SIG-M5 treated with dmso at 0.1 percent for 504 hours (cell line): ENCODE results near the gene SLC51B.
"Not testable (repeated sequence)": the region's sequence is repeated elsewhere in the genome, so short reads cannot be mapped to it uniquely, and the experiment has no call there.

Source experiments
- DNase-seq: peaks from one replicate; lab custom pipeline; 2025; ENCODE audit not compliant: unreplicated experiment; lab: John Stamatoyannopoulos, UW

Gene SLC51B

DNA sequence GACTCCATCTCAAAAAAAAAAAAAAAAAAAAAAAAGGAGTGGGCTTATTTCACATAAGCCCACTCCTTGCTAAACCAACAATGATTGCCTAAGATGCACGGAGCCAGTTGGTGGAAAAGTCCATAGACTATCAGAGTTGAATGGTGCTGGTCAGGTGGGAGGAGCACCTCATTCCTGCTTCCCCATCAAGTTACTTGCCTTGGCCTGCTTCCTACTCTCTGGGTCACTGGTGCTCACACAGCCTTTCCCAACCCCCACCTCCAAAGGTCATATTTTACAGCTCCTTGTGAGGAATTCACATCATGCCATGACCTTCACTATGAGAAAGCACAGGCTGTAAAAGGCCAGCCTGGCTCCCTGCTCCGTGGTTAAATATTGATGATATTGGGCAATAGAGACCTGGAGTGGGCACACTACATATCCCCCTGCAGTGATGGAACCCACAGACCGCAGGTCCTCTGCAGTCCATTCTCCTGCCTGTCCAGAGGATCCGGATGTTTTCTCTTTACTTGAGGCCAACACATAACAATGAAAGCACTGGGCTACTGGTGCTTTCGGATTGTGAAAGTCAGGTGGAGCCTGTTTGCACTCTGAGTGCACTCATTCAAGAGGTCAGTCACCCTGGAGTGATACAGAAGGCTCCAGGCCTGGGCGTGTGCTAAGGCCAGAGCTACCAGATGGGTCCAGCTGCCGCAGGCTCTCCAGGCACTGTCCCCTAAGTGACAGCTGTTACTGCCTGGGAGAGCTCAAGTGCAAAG is at the start of gene SLC51B:
Gene SLC51B, plus strand, starts transcription at position 664 of the 758 bp plus-strand sequence. CDS start 4,618 bp downstream, outside the sequence.
- DNase-seq, result peak; percentile 6

DNA sequence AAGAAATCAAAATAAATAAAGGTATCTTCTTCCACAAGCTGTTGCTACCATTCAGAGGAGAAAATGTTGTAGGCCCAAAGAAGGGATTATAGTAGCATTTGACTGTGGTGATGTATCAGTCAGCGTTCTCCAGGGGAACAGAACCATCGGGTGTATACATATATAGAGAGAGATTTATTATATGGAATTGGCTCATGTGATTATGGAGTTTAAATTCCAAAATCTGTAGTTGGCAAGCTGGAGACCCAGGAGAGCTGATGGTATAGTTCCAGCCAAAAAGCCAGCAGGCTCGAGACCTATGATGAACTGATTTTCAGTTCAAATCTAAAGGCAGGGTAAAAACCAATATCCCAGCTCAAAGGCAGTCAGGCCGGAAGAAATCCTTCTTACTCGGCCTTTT is 48.1 kb upstream of the SLC51B start:
- no peak for DNase-seq

DNA sequence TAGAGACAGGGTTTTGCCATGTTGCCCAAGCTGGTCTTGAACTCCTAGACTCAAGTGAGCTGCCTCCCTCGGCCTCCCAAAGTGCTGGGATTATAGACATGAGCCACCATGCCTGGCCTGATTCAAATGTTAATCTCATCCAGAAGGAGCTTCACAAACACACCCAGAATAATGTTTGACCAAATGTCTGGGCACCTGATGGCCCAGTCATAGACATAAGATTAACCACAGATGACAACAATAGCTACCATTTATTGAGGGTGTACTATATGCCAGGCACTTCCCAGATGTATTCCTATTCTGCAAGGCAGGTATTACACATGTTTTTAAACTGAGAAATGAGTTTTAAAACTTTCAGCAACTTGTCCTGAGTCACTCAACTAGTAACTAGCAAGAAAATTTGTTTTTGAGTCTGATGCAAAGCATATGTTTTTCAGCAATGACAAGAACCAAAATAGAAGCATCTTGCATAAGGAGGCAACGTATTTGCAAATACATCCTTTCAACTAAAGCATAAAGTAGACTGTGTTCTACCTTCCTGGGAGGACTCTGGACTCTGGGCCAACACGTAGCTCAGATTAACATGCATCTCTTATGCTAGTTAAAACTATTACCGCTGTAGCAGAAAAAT is 47.3 kb upstream of the SLC51B start:
- no peak for DNase-seq

DNA sequence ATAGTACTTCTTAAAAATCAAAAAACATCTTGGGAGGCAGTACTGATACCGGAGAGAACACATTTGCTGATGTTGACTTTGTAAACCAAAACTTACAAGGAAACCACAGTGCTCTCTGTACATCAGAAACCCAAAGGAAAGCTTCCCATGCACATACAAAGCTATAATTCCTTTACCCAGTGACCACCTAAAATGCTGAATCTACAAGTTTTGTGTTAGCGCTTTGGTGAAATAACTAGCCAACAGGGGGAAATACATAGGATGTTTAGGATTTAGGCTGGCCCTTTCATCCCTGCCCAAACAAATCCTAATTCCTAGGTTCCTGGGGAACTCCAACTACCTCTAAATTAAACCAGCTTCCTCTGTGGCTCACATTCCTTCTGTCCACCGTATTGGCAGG is 40.2 kb upstream of the SLC51B start:
- DNase-seq, result no peak

DNA sequence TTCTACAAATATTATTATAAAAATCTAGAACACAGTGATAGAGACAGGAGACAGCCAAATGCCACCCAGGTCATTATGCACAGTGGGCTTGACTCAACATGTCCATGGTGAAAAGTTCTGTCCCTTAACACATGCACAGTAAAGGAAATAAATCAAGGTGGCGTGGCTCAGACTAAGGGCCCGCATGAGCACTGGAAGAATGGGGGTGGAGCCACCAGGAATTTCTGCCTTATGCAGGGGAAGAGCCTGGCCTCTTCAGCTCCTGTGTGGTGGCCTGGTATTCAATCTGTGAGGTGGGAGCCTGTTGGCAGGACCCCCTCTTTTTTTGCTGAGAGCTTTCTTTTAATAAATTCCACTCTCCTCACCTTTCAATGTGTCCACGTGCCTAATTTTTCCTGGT is 38.3 kb upstream of the SLC51B start:
- DNase-seq, result no peak

DNA sequence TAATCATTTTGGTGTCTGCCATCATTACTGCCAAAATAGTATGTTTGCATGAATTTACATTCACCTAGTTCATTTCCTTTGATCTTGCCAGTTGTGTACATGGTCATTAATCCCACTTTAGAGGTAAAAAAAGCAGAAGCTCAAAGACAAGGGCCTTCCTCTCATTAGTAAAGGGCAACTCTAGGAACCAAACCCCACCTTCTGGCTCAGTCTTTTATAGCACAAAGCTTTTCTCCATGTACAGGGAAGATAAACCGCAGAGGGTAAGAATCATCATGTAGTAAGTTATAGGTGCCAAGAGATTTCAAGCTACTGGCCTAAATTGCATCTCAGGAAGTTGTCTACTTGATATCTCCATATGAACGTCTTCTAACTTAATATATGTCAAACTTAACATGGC is 36.2 kb upstream of the SLC51B start:
- peak; percentile 45 for DNase-seq

DNA sequence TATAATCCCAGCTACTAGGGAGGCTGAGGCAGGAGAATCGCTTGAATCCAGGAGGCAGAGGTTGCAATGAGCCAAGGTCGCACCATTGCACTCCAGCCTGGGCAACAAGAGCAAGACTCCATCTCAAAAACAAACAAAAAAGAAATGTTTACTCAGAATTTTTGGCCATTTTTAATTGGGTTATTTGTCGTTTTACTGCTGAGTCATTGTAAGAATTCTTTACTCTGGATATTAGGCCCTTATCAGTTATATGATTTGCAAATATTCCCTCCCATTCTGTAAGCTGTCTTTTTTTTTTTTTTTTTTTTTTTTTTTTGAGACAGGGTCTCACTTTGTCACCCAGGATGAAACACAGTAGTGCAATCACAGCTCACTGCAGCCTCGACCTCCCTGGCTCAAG is 34.0 kb upstream of the SLC51B start:
- not testable (repeated sequence) for DNase-seq

DNA sequence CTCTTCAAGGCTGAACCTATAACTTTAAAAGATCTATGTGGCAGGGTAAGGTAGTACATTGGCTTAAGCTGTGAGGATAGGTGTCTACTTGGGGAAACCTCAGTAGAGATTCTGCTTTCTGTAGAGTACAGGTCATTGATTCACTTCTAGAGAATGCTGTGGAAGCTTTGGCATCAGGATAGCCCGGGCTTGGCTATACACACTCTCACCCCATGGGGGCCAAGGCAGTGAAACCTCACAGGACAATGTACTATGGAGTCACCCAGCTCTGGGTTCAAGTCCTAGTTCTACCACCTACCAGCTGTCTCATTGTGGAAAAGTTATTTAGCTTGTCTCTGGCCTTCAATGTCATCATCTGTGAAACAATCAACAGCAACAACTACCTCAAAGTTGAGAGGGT is 24.8 kb upstream of the SLC51B start:
- DNase-seq, result no peak

DNA sequence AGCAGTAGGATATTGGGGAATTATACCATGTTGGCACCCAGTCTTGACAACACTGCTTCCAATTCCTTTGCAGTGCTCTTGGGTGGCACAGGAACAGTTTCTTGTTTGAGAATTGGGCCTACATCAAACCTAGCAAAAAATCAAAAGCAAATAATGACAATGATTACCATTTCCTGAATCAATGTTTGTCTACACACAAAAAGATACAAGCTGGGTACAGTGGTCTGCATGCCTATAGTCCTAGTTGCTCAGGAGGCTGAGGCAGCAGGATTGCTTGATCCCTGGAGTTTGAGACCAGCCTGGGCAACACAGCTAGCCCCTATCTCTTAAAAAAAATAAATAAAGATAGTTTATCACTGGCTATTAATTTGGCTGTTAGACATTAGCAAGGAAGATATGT is 23.7 kb upstream of the SLC51B start:
- no peak for DNase-seq

DNA sequence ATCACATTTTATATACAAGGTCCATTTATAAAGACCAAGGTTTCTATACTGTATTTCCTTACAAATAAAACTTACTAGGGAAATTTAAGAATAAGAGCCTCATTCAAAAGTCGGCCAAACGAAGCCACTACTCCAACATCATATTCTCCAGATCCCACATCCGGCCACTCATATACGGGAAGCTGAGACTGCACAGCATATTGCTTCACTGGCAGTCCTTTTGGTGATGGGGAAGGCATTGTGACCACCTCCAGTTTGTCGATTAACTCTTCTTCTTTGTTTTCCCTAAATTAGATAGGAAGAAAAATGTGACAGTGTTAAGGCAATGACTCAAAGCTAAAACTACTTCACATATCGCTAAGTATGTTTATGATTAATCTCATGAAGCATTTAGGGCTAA is 18.4 kb upstream of the SLC51B start:
- DNase-seq, result no peak

DNA sequence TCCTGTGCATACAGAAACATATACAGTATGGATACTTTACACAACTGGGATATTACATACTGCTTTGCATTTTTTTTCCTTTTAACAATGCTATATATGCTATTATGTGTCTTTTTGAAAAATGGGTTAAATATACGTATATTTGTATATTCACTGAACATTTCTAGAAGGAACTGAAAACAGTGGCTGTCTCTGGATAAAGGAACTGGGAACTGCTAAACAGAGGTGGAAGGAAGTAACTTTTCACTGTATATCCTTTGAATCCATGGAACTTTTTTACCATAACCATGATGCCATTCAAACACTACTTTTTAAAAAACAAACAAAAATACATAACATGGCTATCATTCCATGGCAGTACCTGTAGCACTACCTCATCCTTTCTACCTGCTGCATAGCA is 17.6 kb upstream of the SLC51B start:
- DNase-seq, result peak; percentile 10

DNA sequence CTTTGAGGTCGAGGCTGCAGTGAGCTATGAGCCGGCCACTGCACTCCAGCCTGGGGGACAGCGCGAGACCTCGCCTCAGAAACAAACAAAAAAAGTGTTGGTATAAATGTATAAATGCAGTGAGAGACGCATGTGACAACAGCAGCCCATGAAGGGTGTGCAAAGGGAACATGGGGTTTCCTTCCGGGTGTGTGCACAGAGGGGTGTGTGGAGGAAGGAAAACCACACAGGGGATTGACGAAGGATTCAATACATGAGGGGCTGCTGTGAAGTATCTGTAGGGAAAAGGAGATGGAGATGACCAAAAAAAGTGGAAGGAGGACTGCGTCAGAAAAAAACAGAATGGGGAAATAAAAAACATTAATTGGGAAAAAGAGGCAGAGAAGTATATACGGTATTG is 16.8 kb upstream of the SLC51B start:
- no peak for DNase-seq

DNA sequence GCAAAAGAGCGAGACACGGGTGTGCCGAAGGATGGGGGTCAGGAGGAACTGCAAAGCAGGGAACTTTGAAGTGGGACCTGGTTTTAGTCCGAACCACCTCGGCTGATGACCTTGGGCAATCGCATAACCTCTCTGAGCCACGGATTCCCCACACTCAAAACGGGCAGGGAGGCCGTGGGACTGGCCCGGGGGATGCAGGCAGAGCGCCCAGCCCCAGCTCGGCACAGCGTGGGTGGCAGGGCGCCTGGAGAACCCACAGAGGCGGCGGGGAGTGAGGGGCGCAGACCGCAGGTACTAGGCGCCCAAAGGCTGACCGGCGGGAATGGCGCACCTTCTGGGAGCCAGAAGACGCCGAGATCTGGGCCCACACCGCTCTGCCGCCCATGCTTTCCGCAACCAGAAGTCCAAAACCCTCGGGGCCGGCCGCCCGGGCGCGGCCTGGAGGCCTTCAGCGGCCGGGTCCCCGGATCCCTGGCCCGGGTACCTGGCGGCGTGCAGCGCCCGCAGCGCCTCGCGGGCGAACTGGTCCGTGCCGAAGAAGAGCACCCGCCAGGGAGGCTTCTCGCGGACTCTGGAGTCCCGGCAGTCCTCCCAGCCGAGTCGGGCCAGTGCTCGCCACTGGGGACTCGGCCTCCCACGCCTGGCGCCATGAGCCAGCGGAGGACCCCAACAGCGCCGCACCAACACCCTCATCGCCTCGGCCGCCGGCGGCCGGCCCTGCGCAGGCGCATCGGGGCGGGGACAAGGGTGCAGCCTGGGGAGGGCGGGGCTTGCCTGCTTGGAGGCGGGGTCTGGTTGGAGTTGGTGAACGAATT is 16.1 kb upstream of the SLC51B start, which contains the start of gene MTFMT:
Gene MTFMT, minus strand, starts transcription at position 719 of the 815 bp plus-strand sequence. Its CDS starts 26 bp downstream, at position 693.
- peak; percentile 66 for DNase-seq

DNA sequence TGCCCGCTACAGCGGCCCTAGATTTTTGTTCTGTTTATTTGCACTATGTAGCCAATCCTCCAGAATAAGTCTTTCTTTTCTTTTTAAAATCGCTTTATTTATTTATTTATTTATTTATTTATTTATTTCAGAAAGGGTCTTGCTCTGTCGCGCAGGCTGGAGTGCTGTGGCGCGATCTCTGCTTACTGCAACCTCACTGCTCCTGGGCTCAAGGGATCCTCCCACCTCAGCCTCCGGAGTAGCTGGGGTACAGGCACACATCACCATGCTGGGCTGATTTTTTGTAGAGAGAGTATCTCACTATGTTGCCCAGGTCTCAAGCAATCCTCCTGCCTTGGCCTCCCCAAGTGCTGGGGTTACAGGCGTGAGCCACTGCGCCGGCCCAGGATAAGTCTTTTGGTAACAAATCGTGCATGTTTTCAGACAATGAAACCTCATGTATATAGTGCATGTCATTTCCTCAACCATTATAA is 15.4 kb upstream of the SLC51B start:
- no peak for DNase-seq

DNA sequence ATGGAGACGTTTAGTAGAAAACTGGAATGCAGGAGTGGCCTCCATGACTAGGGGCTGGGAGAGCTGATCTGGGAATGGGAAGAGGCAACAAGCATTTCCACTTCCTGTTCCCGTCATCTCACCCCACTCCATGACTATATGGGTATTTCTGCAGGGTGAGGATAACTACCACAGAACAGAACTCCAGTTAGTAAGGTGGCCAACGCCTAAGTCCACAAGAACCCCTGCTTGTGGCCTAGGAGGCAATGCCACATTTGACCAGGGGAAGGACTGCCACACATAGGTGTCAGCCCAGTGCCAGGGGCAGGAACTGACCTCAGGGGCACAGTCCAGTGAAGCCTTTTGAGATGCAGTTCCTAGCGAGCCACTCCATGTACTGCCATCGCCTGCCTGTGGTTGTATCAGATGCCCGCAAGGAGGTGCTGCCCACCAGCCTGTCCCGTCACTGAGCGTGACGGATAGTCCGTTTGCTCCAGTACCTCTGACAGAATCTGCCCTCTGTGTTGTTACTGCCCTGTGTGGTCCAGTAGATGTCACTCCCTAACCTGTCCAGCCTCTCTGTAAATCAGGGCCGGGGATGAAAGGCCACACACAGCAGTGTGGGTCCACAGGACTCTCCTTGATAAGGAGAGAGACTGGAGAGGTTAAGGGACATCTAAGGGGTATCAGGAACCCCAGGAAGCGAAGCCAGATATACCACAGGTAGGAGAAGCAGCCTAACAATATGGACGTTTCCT is 12.2 kb upstream of the SLC51B start:
- no peak for DNase-seq

DNA sequence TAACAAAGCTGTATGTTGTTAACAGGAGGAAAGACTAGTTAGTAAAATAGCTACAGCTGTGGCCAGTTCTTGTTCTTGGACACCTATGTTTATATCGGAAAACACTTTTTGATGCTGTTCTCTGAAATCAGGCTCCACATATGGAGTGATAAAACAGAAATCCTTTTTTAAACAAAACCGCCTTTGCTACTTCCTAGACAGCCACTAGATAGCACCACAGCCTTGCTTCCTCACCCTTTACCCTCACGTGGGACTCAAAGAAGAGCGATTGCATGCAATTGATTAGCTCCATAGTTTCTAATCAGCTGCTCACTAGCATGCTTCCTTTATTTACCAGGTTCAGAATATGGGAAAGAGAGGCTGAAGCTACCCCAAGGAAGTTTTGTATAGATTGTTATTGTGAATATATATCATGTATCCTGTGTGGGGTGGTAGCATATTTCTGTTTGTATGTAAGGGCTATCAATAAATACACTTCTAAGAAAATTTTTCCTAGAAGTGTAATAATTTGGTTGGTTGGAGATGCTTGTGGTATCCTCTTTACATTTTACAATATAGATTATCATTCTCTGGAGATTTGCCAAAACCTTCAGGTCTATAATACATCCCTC is 11.4 kb upstream of the SLC51B start:
- DNase-seq, result peak; percentile 68

DNA sequence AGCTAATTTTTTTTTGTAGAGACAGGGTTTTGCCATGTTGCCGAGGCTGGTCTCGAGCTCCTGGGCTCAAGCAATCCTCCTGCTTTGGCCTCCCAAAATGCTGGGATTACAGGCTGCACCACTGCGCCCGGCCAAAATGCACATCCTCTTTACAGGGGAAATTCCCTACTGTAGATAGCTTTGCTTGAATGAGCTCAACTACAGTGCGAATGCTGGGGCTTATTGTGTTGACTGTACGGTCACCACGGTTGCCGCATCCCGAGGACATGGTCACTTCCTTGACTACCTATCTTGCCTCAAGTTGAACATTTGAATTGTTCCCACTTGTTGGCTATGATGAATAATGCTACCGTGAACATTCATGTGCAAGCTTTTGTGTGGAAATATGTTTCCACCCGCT is 10.5 kb upstream of the SLC51B start:
- no peak for DNase-seq

DNA sequence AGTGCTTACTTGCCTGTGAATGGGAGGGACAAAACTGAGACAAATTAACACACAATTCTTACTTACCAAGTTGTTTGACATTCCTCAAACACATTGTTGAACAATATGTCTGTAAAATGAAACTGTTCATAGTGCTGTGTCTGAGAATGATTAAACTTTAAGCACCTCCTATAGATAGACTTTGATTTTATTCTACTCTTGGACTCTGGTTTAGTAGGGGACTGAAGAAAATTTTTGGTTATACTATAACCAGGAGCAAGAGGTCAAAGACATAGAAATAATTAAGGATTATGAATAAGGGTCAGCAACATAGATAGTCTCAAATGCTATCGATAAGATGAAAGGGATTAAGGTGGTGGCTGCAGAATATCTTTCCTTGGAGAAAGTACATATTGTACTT is 7.9 kb upstream of the SLC51B start:
- DNase-seq, result no peak

DNA sequence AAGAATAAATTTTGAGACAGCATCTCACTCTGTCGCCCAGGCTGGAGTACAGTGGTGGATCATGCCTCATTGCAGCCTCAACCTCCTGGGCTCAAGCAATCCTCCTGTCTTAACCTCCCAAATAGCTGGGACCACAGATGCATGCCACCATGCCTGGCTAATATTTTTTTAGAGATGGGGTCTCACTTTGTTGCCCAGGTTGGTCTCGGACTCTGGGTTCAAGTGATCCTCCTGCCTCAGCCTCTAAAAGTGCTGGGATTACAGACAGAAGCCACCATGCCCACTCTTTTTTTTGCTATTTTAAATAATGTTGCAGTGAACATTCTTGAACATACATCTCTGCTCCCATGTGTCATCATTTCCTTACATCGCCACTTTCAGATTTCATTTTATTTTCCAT is 6.8 kb upstream of the SLC51B start:
- DNase-seq, result no peak

DNA sequence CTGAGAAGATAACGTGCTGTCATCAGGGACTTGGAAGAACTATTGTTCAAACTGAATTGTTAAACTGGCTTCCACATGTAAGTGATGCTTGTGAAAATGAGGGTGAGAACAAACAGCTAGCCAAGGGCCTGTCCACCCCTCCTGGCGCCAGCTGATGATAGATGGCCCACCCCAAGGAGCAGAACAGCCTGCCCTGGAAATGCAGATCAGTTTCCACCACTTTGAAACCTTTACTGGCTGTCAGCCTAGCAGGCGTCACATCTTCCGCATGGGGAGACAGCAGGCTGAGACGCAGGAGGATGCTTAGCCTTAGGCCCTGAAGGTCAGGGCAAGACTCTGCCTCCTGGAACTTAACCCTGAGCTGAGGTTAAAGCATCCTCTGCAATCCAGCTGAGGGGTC is 6.4 kb upstream of the SLC51B start:
- no peak for DNase-seq

DNA sequence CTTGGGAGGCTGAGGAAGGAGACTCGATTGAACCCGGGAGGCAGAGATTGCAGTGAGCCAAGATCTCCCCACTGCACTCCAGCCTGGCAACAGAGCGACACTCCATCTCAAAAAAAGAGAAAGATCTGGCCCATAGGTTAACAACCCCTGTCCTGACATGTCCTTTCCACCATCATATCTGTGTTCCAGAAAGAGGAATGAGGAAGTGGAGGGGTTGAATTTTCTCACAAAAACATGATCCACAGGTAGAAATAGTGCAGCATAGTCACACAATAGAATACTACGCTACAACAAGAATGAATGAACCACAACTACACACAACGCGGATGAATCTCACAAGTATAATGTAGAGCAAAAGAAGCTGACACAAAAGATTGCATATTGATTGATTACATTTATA is 4.7 kb upstream of the SLC51B start:
- no peak for DNase-seq
